Gastroesophageal sphincter (tissue), 3 donors: ENCODE measurements around the gene GRPEL1.

Experiments used
- EP300 ChIP-seq: sonication (generic); formaldehyde crosslinking; IDR thresholded peaks from one replicate; pipeline ENCODE4 v1.6.1; 2017; ENCODE audit warnings: antibody characterized with exemption, mild to moderate bottlenecking
- POLR2A ChIP-seq, 2 donors: fragments of 450-650 bp; IDR thresholded peaks; one replicate each; pipeline ENCODE4 v1.6.1; 2017; ENCODE audit warnings: antibody characterized with exemption in 2 of 2, mild to moderate bottlenecking in 2 of 2, moderate library complexity in 1 of 2
- POLR2AphosphoS5 ChIP-seq: sonication (generic); formaldehyde crosslinking; IDR thresholded peaks from one replicate; pipeline ENCODE4 v1.6.1; 2017; ENCODE audit warnings: antibody characterized with exemption
- TF ChIP-seq, protein P1 (sequence below), 4 experiments: fragments of 200-600 bp in 2 of 4; fragments of 450-650 bp in 2 of 4; sonication (generic) in 1 of 4; IDR thresholded peaks; one replicate each; pipeline ENCODE4 v1.5.1; 2017 to 2019; ENCODE audit warnings: antibody characterized with exemption in 4 of 4, mild to moderate bottlenecking in 2 of 4, moderate library complexity in 2 of 4

DNA sequence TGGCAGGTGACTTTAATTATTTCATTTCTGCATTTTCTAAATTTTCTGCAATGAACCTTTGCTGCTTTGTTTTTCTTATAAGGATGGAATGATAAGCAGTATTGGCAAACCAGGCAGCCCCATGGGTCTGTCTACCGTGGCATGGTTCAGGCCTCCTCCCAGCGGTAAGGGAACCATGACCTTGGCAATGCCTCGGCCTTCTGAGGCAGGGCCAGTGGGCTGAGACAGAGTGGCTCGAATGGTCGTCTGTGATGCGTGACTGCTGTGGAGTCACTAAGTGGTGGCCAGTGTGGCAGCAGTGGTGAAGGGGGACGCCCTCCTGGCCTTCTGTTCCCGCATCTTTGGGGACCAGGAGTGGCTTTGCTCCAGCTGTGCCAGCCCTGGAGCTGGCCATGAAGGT is 43.6 kb upstream of the GRPEL1 start:
- no peak for TF ChIP-seq POLR2A (IDR thresholded peaks at IDR 0.05)
- TF ChIP-seq, protein P1, sequence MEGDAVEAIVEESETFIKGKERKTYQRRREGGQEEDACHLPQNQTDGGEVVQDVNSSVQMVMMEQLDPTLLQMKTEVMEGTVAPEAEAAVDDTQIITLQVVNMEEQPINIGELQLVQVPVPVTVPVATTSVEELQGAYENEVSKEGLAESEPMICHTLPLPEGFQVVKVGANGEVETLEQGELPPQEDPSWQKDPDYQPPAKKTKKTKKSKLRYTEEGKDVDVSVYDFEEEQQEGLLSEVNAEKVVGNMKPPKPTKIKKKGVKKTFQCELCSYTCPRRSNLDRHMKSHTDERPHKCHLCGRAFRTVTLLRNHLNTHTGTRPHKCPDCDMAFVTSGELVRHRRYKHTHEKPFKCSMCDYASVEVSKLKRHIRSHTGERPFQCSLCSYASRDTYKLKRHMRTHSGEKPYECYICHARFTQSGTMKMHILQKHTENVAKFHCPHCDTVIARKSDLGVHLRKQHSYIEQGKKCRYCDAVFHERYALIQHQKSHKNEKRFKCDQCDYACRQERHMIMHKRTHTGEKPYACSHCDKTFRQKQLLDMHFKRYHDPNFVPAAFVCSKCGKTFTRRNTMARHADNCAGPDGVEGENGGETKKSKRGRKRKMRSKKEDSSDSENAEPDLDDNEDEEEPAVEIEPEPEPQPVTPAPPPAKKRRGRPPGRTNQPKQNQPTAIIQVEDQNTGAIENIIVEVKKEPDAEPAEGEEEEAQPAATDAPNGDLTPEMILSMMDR (IDR thresholded peaks at IDR 0.05): no peak
- TF ChIP-seq POLR2AphosphoS5: no peak
- TF ChIP-seq EP300: no peak
